D721Med (cell line): ENCODE results near the gene KRTAP12-2.

Experiments used
- DNase-seq: peaks from one replicate; pipeline ENCODE4 v3.0.0; 2011; ENCODE audit warnings: low spot score; ENCODE audit not compliant: insufficient read length
- FAIRE-seq: peaks from 2 replicates; lab custom pipeline; 2011; peaks lifted over from hg19 to GRCh38; lab: Jason Lieb, UNC
- CTCF ChIP-seq: IDR thresholded peaks from 2 replicates; pipeline ENCODE4 v1.5.1; 2012; ENCODE audit warnings: mild to moderate bottlenecking, control low read depth; ENCODE audit not compliant: insufficient read depth; ENCODE audit errors: missing control alignments

Gene KRTAP12-2

GRCh38 chr21:44710756-44711326 lies 44.1 kb upstream of the KRTAP12-2 start:
- TF ChIP-seq CTCF, result no peak
- DNase-seq, result no peak
- no peak for FAIRE-seq

GRCh38 chr21:44710294-44710665 lies 43.6 kb upstream of the KRTAP12-2 start:
- DNase-seq (no peak), FAIRE-seq (no peak)
- TF ChIP-seq CTCF, result no peak

- FAIRE-seq (no peak), DNase-seq (no peak)
- no peak for TF ChIP-seq CTCF
These were observed 42.9 kb upstream of the KRTAP12-2 start for GRCh38 chr21:44709426-44710293.

GRCh38 chr21:44708866-44709425 lies 42.2 kb upstream of the KRTAP12-2 start:
- no peak for FAIRE-seq
- DNase-seq, result no peak

GRCh38 chr21:44708213-44708865 lies 41.6 kb upstream of the KRTAP12-2 start:
- DNase-seq (no peak), FAIRE-seq (no peak)
- TF ChIP-seq CTCF, result no peak

More at GRCh38 chr21:44708866-44709425, 42.2 kb upstream of the KRTAP12-2 start:
- no peak for TF ChIP-seq CTCF

- DNase-seq, result no peak
- FAIRE-seq, result no peak
- TF ChIP-seq CTCF, result no peak
These were observed 40.2 kb upstream of the KRTAP12-2 start for GRCh38 chr21:44706706-44707581.
